M059J (cell line): ENCODE results near the gene TOX3. TPM values are rescaled to one million over a fixed set of nuclear protein-coding genes. Genes with fewer than 3 reads are reported as not detected.

Experiments
- DNase-seq: peaks from one replicate; pipeline ENCODE4 v3.0.0-alpha.2; 2012; ENCODE audit warnings: low read depth
- total RNA-seq: library from RNA; depleted of rRNA; stranded (reverse); fragments of >200 nt; shearing (Covaris generic); gene quantifications from 2 replicates; pipeline ENCODE4 v1.2.3, GENCODE V29; 2014

Gene TOX3
- total RNA-seq, 1 experiment from 2014 or later = not detected

GRCh38 chr16:52537516-52537915 is 9.4 kb downstream of the TOX3 start:
- DNase-seq = no peak

GRCh38 chr16:52535076-52535475 is 11.9 kb downstream of the TOX3 start:
- DNase-seq = no peak

- no peak for DNase-seq
Measured at GRCh38 chr16:52533296-52533695, 13.6 kb downstream of the TOX3 start.

GRCh38 chr16:52532384-52532783 is 14.6 kb downstream of the TOX3 start:
- no peak for DNase-seq

GRCh38 chr16:52529226-52529625 is 17.7 kb downstream of the TOX3 start:
- no peak for DNase-seq

- DNase-seq = no peak
Measured at GRCh38 chr16:52528393-52529065, 18.4 kb downstream of the TOX3 start.

- DNase-seq = no peak
Measured at GRCh38 chr16:52526830-52527229, 20.1 kb downstream of the TOX3 start.

- no peak for DNase-seq
Measured at GRCh38 chr16:52526116-52526828, 20.7 kb downstream of the TOX3 start.

- DNase-seq = no peak
Measured at GRCh38 chr16:52521570-52521969, 25.4 kb downstream of the TOX3 start.

GRCh38 chr16:52518884-52519283 is 28.1 kb downstream of the TOX3 start:
- DNase-seq = no peak

GRCh38 chr16:52515068-52515671 is 31.8 kb downstream of the TOX3 start:
- no peak for DNase-seq

- DNase-seq = no peak
Measured at GRCh38 chr16:52512297-52512987, 34.5 kb downstream of the TOX3 start.

GRCh38 chr16:52501746-52502145 is 45.2 kb downstream of the TOX3 start:
- no peak for DNase-seq

- DNase-seq = no peak
Measured at GRCh38 chr16:52500963-52501362, 46.0 kb downstream of the TOX3 start.

- DNase-seq = no peak
Measured at GRCh38 chr16:52499060-52499440, 47.9 kb downstream of the TOX3 start.

- DNase-seq = no peak
Measured at GRCh38 chr16:52498328-52499059, 48.4 kb downstream of the TOX3 start.

GRCh38 chr16:52497067-52497816 is 49.7 kb downstream of the TOX3 start:
- DNase-seq = no peak

- no peak for DNase-seq
Measured at GRCh38 chr16:52496051-52496876, 50.7 kb downstream of the TOX3 start.

GRCh38 chr16:52494621-52495020 is 52.3 kb downstream of the TOX3 start:
- no peak for DNase-seq

GRCh38 chr16:52494145-52494544 is 52.8 kb downstream of the TOX3 start:
- DNase-seq = no peak
